Endothelial cell (in vitro differentiated cells): ENCODE results near the gene TRIO. TPM values are rescaled to one million over a fixed set of nuclear protein-coding genes. Genes with fewer than 3 reads are reported as not detected.
A peak's percentile ranks its signal among the peaks of the same experiment; 100 is the strongest.
"Not testable (repeated sequence)": the region's sequence is repeated elsewhere in the genome, so short reads cannot be mapped to it uniquely, and the experiment has no call there.

Source experiments
- DNase-seq: peaks from one replicate; pipeline ENCODE4 v3.0.0; 2021; ENCODE audit warnings: low spot score
- H3K27ac Mint-ChIP-seq: one replicate; pipeline ENCODE4 v1.8.0; 2021; ENCODE audit warnings: mixed read lengths, inconsistent platforms; ENCODE audit not compliant: unreplicated experiment
- H3K27me3 Mint-ChIP-seq: one replicate; pipeline ENCODE4 v1.8.0; 2021; ENCODE audit warnings: mild to moderate bottlenecking, moderate library complexity, mixed read lengths, inconsistent platforms; ENCODE audit not compliant: unreplicated experiment
- H3K36me3 Mint-ChIP-seq: one replicate; pipeline ENCODE4 v1.8.0; 2021; ENCODE audit warnings: mild to moderate bottlenecking, low read depth, mixed read lengths, inconsistent platforms; ENCODE audit not compliant: unreplicated experiment
- H3K4me1 Mint-ChIP-seq: one replicate; pipeline ENCODE4 v1.8.0; 2021; ENCODE audit warnings: mild to moderate bottlenecking, mixed read lengths, inconsistent platforms; ENCODE audit not compliant: unreplicated experiment
- H3K4me3 Mint-ChIP-seq: one replicate; pipeline ENCODE4 v1.8.0; 2021; ENCODE audit warnings: mild to moderate bottlenecking, mixed read lengths, inconsistent platforms; ENCODE audit not compliant: unreplicated experiment
- H3K9me3 Mint-ChIP-seq: one replicate; pipeline ENCODE4 v1.8.0; 2021; ENCODE audit warnings: mixed read lengths, inconsistent platforms; ENCODE audit not compliant: unreplicated experiment
- total RNA-seq: library from RNA; stranded (reverse); fragmentation: NEBNext Ultra II Directional; extraction: Animal tissue kit (Norgen Biotek cat#: 25700); gene quantifications from one replicate; pipeline ENCODE4 v1.2.1, GENCODE V29; 2021; ENCODE audit not compliant: unreplicated experiment
- TF ChIP-seq, protein P1 (sequence below): fragments of 200-600 bp; sonication (generic); IDR thresholded peaks from one replicate; pipeline ENCODE4 v1.5.0; 2021; ENCODE audit warnings: antibody characterized with exemption; ENCODE audit not compliant: unreplicated experiment

Gene TRIO
- total RNA-seq, 1 donor from 2014 or later: 229 TPM

DNA sequence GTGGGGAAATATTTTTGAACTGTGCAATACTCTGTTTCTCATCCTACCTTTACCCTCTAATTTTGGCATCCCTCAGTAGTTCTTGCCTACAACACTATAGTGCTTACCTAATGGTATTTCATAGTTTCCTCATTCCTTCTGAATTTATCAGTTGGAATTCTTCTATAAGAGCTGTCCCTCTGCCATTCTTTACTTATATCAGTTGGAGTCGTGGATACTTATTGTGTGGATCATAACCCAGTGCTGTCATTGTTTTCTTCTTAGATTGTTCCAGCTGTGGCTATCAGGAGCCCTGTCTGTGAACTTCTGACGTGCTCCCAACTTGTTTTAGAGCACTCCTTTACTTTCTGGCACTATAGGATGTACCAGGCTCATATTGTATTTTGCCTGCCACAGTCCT lies 292.3 kb downstream of the TRIO start:
- DNase-seq: no peak
- TF ChIP-seq, protein P1, sequence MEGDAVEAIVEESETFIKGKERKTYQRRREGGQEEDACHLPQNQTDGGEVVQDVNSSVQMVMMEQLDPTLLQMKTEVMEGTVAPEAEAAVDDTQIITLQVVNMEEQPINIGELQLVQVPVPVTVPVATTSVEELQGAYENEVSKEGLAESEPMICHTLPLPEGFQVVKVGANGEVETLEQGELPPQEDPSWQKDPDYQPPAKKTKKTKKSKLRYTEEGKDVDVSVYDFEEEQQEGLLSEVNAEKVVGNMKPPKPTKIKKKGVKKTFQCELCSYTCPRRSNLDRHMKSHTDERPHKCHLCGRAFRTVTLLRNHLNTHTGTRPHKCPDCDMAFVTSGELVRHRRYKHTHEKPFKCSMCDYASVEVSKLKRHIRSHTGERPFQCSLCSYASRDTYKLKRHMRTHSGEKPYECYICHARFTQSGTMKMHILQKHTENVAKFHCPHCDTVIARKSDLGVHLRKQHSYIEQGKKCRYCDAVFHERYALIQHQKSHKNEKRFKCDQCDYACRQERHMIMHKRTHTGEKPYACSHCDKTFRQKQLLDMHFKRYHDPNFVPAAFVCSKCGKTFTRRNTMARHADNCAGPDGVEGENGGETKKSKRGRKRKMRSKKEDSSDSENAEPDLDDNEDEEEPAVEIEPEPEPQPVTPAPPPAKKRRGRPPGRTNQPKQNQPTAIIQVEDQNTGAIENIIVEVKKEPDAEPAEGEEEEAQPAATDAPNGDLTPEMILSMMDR: no peak
- Mint-ChIP-seq H3K27me3 (peaks cover 7% of the 10 kb centered on the region), H3K27ac (no peak overlapping the region), H3K4me3 (no peak overlapping the region), H3K4me1 (peaks cover 51% of the 10 kb centered on the region), H3K36me3 (peaks cover 40% of the 10 kb centered on the region), H3K9me3 (no peaks in the 10 kb centered on the region)

DNA sequence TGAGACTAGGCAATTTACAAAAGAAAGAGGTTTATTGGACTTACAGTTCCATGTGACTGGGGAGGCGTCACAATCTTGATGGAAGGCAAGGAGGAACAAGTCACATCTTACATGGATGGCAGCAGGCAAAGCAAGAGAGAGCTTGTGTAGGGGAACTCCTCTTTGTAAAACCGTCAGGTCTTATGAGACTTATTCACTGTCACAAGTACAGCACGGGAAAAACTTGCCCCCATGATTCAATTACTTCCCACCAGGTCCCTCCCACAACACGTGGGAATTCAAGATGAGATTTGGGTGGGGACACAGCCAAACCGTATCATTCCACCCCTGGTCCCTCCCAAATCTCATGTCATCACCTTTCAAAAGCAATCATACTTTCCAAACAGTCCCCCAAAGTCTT lies 293.0 kb downstream of the TRIO start:
- H3K27me3 Mint-ChIP-seq, H3K27ac Mint-ChIP-seq, H3K9me3 Mint-ChIP-seq, DNase-seq: not testable (repeated sequence)
- Mint-ChIP-seq H3K36me3 (peaks cover 43% of the 10 kb centered on the region), H3K4me1 (peaks cover 50% of the 10 kb centered on the region), H3K4me3 (peak overlapping the region; percentile 28)

DNA sequence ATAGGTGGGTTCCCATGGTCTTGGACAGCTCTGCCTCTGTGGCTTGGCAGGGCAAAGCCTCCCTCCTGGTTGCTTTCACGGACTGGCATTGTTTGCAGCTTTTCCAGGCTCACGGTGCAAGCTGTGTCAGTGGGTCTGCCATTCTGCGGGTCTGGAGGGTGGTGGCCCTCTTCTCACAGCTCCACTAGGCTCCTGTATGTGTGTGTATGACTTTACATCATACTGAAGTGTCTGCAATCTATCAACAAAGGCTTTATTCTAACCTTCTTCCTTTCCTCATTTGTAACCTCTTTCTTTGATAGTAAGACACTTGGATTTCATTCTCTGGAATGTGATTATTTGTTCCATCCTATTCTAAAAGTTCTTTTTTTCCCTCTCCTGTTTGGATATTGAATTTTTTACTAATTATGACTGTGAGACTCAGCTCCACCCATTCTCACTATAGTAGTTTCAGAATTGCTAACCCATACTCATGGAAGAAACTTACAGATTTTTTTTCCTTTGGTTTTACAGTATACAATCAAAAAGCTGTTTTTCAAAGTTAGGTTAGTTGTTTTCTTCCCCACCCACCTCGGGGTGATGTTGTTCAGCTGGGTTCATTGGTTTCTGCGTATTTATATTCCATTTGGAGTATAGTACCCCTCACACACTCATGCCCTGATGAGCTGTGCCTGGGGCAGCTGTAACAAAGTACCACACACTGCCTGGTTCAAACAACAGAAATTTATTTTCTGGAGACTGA lies 293.8 kb downstream of the TRIO start:
- TF ChIP-seq, protein P1: no peak
- Mint-ChIP-seq H3K9me3 (no peaks in the 10 kb centered on the region), H3K27me3 (peaks cover 4% of the 10 kb centered on the region), H3K4me3 (peak overlapping the region; percentile 14), H3K36me3 (peaks cover 43% of the 10 kb centered on the region), H3K27ac (no peak overlapping the region), H3K4me1 (peaks cover 50% of the 10 kb centered on the region)
- DNase-seq: no peak

DNA sequence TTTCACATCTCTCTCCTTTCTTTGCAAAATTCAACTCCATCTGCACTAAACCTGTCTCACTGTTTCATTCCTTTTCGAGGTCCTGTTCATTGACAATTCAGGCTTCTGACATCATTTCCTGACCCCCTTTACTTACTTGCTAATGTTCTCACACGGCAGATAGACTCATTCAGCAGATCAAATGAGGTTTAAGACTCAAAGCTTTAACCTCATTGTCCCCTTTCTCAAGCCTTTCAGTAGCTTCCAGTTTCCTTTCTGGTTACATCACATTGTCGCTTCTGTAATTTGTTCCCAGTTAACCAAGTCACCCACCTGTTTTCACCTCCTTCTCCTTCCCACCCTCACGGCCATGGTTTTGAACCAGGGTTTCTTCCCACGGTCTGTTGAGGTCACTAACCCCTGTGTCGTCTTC lies 295.1 kb downstream of the TRIO start:
- Mint-ChIP-seq H3K4me3 (no peak overlapping the region), H3K36me3 (peaks cover 49% of the 10 kb centered on the region), H3K27ac (peak overlapping the region; percentile 0), H3K4me1 (peaks cover 51% of the 10 kb centered on the region), H3K9me3 (no peaks in the 10 kb centered on the region), H3K27me3 (peaks cover 6% of the 10 kb centered on the region)
- DNase-seq: no peak
- TF ChIP-seq, protein P1: no peak

DNA sequence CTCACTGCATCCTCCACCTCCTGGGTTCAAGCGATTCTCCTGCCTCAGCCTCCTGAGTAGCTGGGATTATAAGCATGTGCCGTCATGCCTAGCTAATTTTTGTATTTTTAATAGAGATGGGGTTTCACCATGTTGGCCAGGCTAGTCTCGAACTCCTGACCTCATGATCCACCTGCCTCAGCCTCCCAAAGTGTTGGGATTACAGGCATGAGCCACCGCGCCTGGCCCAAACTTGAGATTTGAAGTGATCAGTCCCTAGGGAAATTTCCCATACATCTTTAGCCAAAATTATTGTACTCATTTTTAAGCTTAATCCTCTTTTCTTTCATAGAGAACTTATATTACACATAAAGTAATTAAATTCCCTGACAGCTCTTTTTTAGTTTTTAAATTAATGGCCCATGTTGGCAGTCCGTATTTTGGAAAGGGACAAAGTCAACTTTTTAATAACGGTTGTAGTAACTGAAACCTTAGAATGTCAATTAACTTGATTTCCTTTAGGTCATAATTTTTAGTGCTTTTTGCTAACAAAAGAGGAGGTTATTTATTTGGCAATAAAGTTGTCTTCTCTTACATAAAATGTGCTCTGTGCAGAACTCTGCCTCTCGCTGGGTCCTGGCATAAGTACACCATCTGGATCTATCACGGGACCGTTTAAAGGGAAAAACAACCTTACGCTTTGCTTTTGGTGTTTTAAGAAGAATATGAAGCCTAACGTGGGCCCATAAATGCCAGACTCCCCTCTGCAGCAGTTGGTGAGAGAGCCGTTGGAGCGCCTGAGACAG lies 296.1 kb downstream of the TRIO start:
- Mint-ChIP-seq H3K9me3 (no peaks in the 10 kb centered on the region), H3K36me3 (peaks cover 49% of the 10 kb centered on the region), H3K27me3 (peaks cover 7% of the 10 kb centered on the region), H3K4me1 (peaks cover 58% of the 10 kb centered on the region), H3K27ac (peak overlapping the region; percentile 92), H3K4me3 (no peak overlapping the region)
- no peak for DNase-seq
- TF ChIP-seq, protein P1: no peak
